Activated gamma-delta T cell (primary cell): ENCODE results near the gene SRSF12.

Experiments used
- DNase-seq: peaks from one replicate; lab custom pipeline; 2025; lab: John Stamatoyannopoulos, UW
- total RNA-seq, 2 donors: gene quantifications; one replicate each; lab custom pipeline; 2026; lab: John Stamatoyannopoulos, UW

Gene SRSF12
- total RNA-seq, result 0.20 to 0.83 reads per million in 2 donors

DNA sequence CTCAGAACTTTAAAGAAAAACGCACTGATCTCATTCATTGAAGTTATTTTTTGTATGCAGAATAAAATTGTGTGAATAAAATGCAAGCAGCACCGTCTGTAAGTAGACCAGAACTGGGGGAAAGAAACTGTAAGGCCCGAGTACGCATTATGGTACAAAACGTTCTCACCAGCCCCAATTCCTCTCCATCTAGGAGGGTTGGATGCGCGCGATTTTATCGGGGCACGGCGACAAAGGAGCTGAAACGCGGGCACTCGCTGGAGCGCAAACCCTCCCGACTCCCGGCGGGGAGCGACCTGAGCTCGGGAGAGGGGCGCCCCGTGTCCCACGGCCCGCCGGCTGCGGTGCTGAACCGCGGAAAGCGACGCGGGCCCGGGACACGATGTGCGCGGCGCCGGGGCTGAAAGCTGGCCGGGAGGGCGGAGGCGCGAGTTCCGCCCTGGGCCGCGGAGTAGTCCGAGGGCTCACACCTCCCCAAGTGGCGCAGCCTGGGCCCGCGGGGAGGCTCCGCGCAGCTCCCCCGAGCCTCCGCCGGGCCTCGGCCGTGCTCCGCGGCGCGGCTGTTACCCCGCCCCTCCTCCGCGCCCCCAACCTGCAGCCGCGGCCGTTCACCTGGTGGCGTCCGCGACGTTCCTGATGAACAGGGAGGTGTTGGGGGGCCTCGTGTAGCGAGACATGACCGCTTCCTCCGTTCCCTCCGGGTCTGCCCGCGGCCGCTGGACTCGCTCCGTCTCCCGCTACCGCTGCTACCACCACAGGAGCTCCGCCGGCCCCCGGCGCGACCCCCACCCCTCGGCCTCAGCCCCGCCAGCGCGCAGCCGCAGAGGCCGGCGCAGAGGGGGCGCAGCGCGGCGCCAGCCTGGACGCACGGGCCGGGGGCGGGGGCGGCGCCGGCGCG, at the start of gene SRSF12:
Gene SRSF12 (minus strand): TSS at position 861 of the 898 bp plus-strand sequence. CDS start 184 bp downstream, at position 677.
- DNase-seq, result peak; percentile 22

DNA sequence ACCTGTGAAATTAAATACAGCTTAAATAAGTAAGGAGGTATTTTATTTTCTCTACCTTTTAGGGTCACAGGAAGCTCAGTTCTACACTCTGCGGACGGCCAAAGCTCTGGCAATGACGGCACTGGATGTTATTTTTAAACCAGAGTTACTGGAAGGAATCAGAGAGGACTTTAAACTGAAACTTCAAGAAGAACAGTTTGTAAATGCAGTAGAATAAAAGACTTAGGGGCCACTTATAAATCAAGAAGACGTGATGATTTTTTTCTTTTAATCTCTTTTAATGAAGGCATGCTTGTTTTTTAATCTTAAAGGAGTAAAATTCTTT, 44.1 kb upstream of the SRSF12 start:
- no peak for DNase-seq

DNA sequence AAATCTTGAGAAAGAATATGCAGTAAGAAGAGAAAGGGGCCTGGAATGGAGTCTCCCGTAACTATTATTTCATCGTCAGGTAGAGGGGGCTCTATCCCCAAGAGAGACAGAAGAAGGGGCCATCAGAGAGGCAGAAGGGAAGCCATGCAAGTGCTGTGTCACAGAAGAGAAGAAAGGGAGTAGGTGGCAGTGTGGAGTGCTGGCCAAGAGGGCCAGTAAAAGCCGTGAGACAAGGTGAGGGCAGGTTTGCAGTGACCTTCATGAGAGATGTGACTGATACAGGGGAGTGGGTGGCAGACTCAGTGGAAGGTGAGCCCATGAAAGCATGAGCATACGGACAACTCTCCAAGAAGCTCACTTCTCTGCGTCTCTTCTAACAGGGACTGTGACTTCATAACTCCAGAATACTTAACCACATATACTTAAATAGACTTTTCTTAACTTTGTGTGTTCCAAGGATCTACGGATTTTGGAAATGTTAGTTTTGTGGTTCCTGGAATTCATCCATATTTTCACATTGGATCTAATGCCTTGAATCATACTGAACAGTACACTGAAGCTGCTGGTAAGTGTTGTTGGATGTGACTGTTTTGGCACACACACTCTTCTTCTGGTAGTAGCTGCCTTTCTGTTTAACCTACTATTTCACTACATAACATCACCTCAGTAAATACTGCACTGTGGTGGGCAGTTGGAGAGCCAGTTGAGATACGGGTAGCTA, 43.6 kb upstream of the SRSF12 start:
- no peak for DNase-seq

DNA sequence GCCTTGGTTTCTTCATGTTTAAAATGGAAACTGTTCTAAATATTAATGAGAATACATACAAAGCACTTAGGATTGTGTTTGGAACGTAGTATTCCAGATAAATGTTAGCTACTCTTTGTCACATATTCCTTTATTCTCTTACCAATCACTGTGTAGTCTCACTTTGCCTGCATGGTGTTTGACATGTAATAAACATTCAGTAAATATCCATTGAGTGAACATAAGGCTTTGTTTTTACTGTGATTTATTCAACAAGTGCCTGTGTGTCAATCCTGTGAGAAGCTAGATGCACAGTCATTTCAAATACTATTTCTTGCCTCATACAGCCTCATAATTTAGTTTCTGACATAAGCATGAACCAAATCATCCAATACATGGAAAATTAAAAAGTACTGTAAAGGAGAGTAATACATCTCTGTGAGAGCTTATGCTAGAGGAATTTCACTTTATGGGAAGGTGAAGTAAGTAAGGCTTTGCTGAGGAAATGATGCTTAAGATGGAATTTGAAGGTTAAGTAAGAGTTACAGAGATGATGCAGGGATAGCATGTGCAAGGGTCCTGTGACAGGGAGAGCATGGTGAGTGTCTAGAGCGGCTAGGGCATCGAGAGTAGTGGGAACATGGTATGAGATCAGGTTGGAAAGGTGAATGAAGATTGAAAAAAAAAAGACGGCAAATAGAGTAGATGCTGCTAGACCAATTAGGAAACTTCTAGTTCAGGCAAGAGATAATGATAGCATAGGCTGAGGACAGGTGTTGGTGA, 42.6 kb upstream of the SRSF12 start:
- DNase-seq, result no peak

DNA sequence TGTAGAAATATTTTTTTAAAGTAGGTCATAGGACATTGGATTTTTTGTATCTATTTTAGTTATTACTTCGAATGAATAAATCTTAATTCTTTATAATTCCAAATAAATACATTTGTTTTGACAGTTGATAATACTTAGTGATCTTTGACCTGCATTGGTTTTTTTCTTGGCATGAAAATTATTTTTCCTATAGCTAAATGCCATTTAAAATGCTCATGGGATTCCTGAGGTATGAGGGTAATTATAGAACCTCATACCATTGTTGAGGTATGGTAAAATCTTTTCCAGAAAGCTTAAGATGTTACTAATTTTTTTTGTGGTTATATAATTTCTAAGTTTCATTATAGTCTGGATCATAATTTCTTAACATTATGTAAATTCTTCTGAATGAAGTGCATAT, 36.3 kb upstream of the SRSF12 start:
- no peak for DNase-seq

DNA sequence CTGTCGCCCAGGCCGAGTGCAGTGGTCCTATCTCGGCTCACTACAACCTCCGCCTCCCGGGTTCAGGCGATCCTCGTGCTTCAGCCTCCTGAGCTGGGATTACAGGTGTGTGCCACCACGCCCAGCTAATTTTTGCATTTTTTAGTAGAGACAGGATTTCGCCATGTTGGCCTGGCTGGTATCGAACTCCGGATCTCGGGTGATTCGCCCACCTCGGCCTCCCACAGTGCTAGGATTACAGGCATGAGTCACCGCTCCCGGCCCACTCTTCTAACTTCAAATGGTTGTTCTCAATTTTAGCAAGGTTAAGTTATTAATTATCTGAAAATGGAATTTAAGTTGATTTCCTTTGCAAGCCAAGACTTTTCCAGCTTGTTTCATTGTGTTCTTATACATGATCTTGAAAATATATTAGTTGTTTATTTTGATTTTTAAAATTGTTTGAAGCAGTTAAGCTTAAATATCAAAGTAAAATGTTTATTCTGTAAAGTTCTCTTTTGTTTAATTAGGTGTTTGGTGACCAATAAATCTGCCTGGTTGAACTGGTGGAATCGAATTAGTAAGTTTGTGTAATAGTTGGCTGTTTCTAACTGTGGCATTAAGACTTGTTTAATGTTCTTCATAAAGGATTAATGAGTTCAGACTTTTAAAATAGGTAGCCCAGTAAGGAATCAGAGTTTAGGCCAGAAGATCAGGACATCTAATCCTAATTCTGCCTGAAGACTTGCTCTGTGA, 30.3 kb upstream of the SRSF12 start:
- DNase-seq, result no peak

DNA sequence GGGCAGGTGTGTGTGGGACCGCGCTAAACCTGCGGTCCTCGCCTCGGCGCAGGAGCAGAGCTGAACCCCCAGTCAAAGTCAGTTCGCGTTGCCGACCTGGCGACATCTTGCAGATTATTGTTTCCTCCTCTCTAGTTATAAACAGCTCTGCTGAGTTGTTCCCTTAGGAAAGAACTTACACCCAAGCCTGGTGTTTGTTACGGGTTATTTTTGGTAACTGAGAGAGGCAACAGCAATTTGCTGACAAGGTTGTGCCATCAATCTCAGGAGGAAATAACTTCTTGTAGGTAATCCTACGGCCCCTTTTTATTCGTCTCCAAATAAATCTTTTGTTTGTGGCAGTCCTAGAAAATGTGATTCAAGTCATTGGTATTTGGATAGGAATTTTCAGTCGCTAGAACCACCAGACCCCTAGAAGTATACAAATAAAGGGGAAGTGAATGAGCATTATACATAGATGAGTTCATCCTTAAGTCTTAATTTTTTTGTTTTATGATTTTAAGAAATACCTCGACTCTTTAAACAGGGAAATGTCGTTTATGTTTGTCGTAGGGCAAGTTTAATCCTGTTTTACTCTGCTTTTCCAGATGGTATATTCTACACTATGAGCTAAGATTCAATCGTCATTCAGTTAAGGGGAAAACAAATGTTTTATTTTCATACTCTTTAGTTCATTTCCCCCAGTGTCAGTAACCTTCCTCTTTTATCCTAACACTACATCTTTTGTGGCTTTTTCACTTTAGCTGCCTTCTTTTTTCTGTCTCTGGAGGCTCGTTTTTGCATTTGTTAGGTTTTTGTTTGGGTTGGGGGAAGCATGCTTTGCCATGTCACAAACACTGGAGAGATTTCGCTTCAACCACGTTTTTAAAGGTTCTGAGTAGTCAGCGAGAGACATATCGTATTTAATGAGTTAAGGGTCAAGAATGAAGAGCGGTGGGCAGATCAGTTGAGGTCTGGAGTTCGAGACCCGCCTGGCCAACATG, 29.1 kb upstream of the SRSF12 start:
- DNase-seq, result no peak

DNA sequence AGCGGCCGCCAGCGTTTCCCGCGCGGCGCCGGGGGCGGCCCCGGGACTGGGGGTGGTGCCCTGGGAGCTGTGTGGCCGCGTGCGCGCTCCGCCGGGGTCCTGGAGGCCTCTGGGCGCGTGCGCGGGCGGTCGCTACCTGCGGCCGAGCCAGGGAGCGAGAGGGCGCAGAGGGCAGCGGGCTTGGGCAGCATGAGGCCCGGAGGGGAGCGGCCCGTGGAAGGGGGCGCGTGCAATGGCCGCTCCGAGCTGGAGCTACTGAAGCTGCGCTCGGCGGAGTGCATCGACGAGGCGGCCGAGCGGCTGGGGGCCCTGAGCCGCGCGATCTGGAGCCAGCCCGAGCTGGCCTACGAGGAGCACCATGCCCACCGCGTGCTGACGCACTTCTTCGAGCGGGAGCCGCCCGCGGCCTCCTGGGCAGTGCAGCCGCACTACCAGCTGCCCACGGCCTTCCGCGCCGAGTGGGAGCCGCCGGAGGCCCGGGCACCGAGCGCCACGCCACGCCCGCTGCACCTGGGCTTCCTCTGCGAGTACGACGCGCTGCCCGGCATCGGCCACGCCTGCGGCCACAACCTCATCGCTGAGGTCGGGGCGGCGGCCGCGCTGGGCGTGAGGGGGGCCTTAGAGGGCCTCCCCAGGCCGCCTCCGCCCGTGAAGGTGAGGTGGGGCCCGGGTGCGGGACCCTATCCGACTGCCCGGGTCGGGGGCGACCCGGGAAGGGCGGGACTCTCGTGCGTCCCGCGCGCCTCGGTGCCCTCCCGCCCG, 28.3 kb upstream of the SRSF12 start, which contains the start of gene PM20D2:
Gene PM20D2 (plus strand): TSS at position 100 of the 762 bp plus-strand sequence. CDS start 90 bp downstream, at position 190.
- DNase-seq, result peak; percentile 43

DNA sequence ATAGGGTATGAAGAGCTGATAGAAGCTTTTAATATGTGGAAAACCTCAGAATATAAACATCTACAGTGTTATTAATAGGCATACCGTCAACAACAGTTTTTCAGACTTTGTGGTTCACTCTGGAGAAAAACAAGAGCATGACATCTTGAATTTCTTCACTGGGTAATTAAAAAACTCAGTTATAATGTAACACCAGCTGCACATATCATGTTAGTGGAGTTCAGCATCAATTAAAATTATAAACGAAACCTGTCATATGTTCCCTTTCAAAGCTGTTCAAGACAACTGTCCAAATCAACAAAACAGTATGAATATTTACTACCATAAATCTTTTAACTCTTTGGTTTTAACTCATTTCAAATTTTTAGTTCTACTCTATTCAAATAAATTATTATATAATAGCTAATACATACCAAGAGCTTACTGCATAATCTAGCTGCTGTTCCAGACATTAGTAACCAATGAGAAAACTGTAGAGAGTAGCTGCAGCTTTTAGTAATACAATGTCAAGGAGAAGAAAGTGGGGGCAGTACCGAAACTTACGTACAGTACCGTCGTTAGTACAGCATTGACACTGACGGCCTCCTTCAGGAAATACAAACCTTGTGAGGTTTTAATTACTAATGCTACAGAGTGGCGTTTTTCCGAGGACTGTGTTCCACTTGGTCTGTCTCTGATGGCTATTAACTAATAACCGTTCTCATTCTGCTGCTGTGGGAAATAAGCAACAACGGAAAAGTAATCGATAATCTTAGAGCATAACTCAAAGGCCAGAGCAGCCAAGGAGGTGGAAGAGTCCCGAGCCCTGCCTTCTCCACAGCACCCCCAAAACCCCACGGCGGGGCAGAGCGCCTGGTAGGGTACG, 27.5 kb upstream of the SRSF12 start:
- DNase-seq, result no peak

DNA sequence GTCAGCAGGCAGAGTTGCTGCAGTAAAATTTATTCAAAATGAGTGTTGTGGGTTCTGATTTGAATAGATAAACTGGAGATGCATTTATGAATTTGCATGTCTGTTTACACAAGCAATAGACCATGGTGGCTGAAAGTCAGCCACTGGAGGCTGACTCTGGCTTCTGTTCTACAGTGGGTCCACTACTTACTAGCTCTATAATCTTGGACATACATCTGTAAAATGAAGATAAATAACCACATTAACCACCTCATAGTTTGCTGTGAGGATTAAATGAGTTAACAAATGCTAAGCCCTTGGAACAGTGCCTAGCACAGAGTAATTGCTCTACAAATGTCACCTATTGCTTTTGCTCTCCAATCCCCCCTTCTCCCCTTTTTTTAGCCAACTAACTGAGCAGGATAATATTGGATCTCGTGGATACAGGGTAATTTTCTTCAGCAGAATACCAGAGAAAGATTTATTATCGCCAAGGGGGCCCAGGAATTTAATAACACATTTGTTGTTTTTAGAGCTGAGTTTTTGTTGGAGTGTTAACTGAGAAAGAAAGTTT, 26.6 kb upstream of the SRSF12 start:
- DNase-seq, result no peak

DNA sequence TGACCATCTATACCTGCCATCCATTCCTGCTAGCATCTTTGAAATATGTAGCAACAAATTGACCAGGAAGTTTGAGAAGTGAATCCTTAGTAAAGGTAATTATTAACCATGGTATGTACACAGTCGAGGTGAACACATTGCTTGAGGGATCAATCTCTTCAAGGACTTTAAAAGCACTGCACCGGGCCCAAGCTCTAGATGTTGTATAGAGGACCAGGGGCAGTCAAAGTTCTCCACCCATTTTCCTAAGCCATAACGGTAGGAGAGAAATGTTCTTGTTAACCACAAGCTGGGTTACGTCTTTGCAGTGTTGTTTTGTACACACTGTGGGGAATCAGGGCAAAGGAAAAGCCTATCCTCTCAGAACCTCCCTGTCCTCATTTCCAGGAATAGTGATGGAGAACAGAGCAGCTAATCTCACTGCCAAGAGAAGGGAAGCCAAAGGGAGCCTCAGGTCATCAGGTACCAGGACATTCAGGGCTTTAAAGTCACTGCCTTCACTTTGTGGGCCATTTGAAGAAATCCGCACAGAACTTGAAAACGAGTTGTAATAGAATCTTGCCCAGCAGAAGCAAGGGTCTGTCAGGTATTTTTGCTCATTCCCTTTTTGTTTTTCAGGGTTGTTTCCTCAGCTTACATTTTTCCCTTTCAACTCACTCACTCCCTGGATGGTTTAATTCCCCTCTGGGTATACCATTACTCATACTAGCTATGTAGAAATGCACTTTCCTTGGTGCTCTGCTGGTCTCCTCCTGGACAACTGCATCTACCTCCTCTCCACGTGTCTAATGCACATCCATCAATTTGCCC, 22.7 kb upstream of the SRSF12 start:
- no peak for DNase-seq

DNA sequence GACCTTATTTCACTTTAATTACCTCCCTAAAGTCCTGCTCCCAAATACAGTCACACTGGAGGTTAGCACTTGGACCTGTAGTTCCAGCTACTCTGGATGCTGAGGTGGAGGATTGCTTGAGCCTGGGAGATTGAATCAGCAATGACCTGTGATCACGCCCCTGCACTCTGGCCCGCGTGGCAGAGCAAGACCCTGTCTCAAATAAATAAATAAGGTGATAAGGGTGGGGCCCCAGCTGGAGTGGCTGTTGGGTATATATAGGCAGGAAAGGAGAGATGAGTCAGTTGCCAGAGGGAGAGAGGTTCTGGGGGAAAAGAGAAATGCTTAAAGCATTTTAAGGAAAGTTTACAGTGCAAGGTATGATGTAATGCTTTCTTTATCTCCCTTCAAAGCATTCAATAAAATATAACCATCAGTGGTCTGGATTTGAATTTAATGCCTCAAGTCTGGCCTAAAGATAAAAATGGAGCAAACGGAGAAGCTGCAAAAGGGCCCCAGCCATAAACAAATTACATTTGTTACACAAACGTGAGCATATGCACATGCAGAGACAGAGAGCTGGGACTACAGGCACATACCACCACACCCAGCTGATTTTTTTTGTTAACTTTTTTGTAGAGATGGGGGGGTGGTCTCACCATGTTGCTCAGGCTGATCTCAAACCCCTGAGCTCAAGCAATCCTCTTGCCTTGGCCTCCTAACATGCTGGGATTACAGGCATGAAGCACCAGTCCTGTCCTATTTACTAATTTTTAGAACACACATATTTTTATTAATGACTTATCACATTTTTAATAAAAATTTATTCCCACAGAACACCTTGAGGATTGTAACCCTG, 21.9 kb upstream of the SRSF12 start:
- DNase-seq, result no peak

DNA sequence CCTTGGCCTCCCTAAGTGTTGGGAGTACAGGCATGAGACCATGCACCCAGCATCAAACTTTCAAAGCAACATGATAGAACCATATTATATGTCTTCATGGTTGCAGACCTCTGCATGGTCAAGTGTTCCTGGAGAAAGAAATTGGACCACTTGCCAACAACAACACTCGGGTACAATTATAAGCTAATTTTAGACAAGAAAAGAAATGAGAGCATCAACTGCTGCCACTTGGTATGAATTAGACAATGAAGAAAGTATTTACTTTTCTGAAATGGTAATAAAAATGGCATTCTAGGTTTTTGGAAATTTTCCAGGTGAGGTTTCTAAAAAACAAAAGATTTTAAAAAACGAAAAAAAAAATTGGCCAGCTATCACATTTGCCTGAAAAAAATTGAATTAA, 20.3 kb upstream of the SRSF12 start:
- no peak for DNase-seq

DNA sequence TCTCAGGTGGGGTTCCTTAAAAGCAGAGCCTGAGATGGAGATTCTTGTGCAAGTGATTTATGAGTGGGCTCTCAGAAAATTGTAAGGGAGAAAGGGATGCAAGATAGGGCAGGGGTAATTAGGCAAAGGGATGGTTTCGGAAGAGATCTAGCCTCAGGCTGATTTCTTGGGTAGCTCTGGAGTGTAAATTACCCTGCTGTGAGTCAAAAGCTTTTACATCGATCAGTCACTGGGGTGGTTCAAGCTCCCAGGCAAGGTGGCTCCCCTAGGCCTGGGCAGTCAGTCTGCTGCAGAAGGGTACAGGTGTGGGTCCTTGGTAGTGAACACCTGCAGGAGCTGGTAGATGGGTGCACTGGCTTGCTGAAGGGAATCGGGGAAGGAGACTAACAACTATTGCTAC, 16.9 kb upstream of the SRSF12 start:
- DNase-seq, result no peak

DNA sequence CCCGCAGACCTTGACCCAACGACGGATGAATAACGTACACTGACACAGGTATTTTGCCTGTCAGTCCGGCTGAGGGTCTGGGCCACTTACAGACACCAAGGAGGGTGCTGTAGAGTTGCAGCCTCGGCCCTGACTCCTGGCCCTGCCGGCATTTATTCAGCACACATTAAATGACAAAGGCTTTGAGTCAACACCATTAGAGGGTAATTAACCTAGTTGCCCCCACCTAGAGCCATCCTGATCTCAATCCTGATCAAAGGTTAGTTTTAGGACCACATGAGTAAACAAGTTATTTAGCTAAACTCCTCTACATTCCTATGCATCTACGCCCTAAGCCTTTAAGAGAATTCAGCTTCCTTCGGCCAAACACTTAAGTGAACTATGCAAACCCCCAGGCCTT, 16.1 kb upstream of the SRSF12 start:
- no peak for DNase-seq

DNA sequence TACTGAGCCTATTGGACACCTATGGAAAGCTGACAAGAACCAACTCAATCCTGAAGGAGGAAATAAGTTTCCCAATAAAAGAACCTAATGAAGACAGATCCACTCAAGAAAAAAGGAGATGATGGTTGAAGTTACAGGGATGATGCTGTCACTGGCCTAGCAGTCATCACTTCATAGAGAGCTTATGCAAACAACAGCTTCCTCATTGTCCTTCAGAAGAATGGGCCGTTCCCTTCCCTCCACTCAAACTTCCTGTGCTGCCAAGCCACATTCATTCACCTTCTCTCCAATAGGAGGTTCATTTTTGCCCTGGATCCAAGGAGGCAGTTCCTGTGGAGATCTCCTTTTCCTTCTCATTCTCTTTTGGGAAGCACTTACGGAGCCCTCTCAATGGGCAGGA, 14.2 kb upstream of the SRSF12 start:
- no peak for DNase-seq

DNA sequence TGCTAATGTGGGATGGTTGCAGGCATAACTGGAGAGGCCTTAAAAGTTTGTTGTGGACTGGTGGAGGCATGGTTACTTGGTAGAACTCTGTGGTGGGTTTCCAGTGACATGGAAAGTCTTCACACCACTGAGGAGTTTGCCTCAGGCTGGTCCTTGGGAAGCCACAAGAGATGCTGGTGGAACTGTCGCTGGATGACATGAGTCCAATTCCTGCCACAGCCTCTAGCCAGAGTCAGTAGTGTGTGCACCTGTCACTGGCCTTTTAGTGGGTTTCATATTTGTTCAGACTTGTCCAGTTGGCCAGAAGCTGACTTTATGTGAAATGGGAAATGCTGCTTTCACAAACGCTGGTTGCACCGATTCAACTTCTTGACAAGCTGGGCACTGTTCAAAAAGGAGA, 13.7 kb upstream of the SRSF12 start:
- DNase-seq, result no peak
